B cell (primary cell): ENCODE results near the gene ZNF385D. TPM values are rescaled to one million over a fixed set of nuclear protein-coding genes. Genes with fewer than 3 reads are reported as not detected.

Source experiments
- ATAC-seq: fragments of 200-7000 bp; cut with Tn5 transposase; one replicate; pipeline ENCODE4 v1.10.0; 2021; ENCODE audit warnings: low read depth, mild to moderate bottlenecking, moderate number of reproducible peaks, moderate library complexity
- CTCF ChIA-PET: fragments of 350-600 bp; sonication (Branson Sonifier 250); formaldehyde crosslinking; loops from one replicate; lab custom pipeline; 2021; ENCODE audit warnings: antibody characterized with exemption, inconsistent platforms; lab: Charles Lee
- POLR2A ChIA-PET: fragments of 350-600 bp; sonication (Branson Sonifier 250); formaldehyde crosslinking; loops from one replicate; lab custom pipeline; 2021; ENCODE audit warnings: antibody characterized with exemption; lab: Charles Lee
- DNase-seq: peaks from one replicate; pipeline ENCODE4 v3.0.0; 2013
- H2AFZ ChIP-seq: 2 replicates; pipeline ENCODE4 v1.6.1; 2012; ENCODE audit warnings: mild to moderate bottlenecking, low read depth, low read length; ENCODE audit not compliant: insufficient read depth, poor library complexity, severe bottlenecking
- H3K27ac ChIP-seq, 2 donors: 1 replicate in 1 of 2; 2 replicates in 1 of 2; pipeline ENCODE4 v1.5.1; 2012 to 2013; ENCODE audit warnings: low read length in 2 of 2, mild to moderate bottlenecking in 2 of 2, moderate library complexity in 1 of 2
- H3K27me3 ChIP-seq, 4 experiments: fragments of 200-600 bp in 1 of 4; sonication (generic) in 1 of 4; replicated peaks in 1 of 4; 1 replicate in 2 of 4; 2 replicates in 2 of 4; pipeline versions ENCODE4 v1.6.1 to v1.7.0; 2013 to 2016; ENCODE audit warnings: low read length in 3 of 4, mild to moderate bottlenecking in 2 of 4, mixed read lengths in 1 of 4, moderate library complexity in 1 of 4; ENCODE audit not compliant: insufficient read depth in 4 of 4, control insufficient read depth in 3 of 4; ENCODE audit errors: control extremely low read depth in 1 of 4
- H3K36me3 ChIP-seq, 2 experiments: replicated peaks in 1 of 2; 1 replicate in 1 of 2; 2 replicates in 1 of 2; pipeline versions ENCODE4 v1.6.1 to v1.7.1; 2013; ENCODE audit warnings: low read length in 1 of 2; ENCODE audit not compliant: insufficient read depth in 2 of 2, control insufficient read depth in 1 of 2; ENCODE audit errors: control extremely low read depth in 1 of 2, extremely low read depth in 1 of 2
- H3K4me1 ChIP-seq, 2 donors: fragments of 200-600 bp in 1 of 2; sonication (generic) in 1 of 2; 1 replicate in 1 of 2; 2 replicates in 1 of 2; pipeline versions ENCODE4 v1.5.1 to v1.6.1; 2013 to 2017; ENCODE audit warnings: low read length in 2 of 2; ENCODE audit not compliant: control insufficient read depth in 2 of 2, insufficient read depth in 2 of 2
- H3K4me2 ChIP-seq: replicated peaks from 2 replicates; pipeline ENCODE3; 2012; ENCODE audit warnings: mild to moderate bottlenecking, low read depth, low read length; ENCODE audit not compliant: poor library complexity, severe bottlenecking
- H3K4me3 ChIP-seq, 5 experiments: fragments of 200-600 bp in 1 of 5; sonication (generic) in 1 of 5; 1 replicate in 3 of 5; 2 replicates in 2 of 5; pipeline versions ENCODE4 v1.5.1 to v1.7.0; 2011 to 2016; ENCODE audit warnings: low read length in 4 of 5, mild to moderate bottlenecking in 4 of 5, low read depth in 2 of 5, control low read depth in 1 of 5, moderate library complexity in 1 of 5; ENCODE audit not compliant: insufficient read depth in 1 of 5; ENCODE audit errors: control extremely low read depth in 1 of 5, extremely low read depth in 1 of 5
- H3K79me2 ChIP-seq: fragments of 200-600 bp; sonication (generic); one replicate; pipeline ENCODE4 v1.6.0; 2016; ENCODE audit warnings: low read length; ENCODE audit not compliant: control insufficient read depth, insufficient read depth
- H3K9ac ChIP-seq: fragments of 200-600 bp; sonication (generic); 2 replicates; pipeline ENCODE4 v1.6.1; 2017; ENCODE audit warnings: mild to moderate bottlenecking, low read length, moderate library complexity
- H3K9me3 ChIP-seq, 3 donors: one replicate each; pipeline versions ENCODE4 v1.6.1 to v1.7.1; 2013; ENCODE audit warnings: low read length in 2 of 3; ENCODE audit not compliant: control insufficient read depth in 2 of 3, insufficient read depth in 1 of 3; ENCODE audit errors: control extremely low read depth in 1 of 3
- H4K20me1 ChIP-seq: 2 replicates; pipeline ENCODE4 v1.6.0; 2012; ENCODE audit warnings: mild to moderate bottlenecking, low read length; ENCODE audit not compliant: insufficient read depth, control insufficient read depth, poor library complexity, severe bottlenecking
- H3K27ac Mint-ChIP-seq: one replicate; pipeline ENCODE4 v1.8.0; 2021; ENCODE audit warnings: mixed read lengths
- H3K27me3 Mint-ChIP-seq: one replicate; pipeline ENCODE4 v1.8.0; 2021; ENCODE audit warnings: mixed read lengths
- H3K4me1 Mint-ChIP-seq: one replicate; pipeline ENCODE4 v1.8.0; 2021; ENCODE audit warnings: mixed read lengths
- H3K4me3 Mint-ChIP-seq: one replicate; pipeline ENCODE4 v1.8.0; 2021; ENCODE audit warnings: mixed read lengths
- H3K9me3 Mint-ChIP-seq: one replicate; pipeline ENCODE4 v1.8.0; 2022; ENCODE audit warnings: mixed read lengths; ENCODE audit not compliant: insufficient read depth
- EZH2 ChIP-seq: IDR thresholded peaks from 2 replicates; pipeline ENCODE4 v1.6.1; 2012; ENCODE audit warnings: borderline replicate concordance, low read depth, mild to moderate bottlenecking, moderate library complexity, low read length; ENCODE audit not compliant: insufficient read depth, poor library complexity, severe bottlenecking
- WGBS: methylation state at CpG from one replicate; pipeline ENCODE4 v1.1.5; 2013; ENCODE audit warnings: missing lambda C conversion rate; ENCODE audit not compliant: insufficient coverage; 5-methylcytosine and 5-hydroxymethylcytosine counted together
- intact Hi-C: fragments of 100-400 bp; cut with micrococcal nuclease; formaldehyde crosslinking; loops from one replicate; pipeline ENCODE4 v1.10.0; 2022
- polyA plus RNA-seq: library from polyadenylated mRNA; depleted of rRNA; stranded (reverse); fragments of >200 nt; gene quantifications from 2 replicates; pipeline ENCODE4 v1.2.3, GENCODE V29; 2012
- total RNA-seq, 2 donors: library from RNA; stranded (reverse); fragments of 120-200 nt in 1 of 2; gene quantifications; 1 replicate in 1 of 2; 2 replicates in 1 of 2; pipeline versions ENCODE4 v1.2.3 to v1.2.4, GENCODE V29; 2013 to 2022
- TF ChIP-seq, protein P1 (sequence below): fragments of 200-600 bp; IDR thresholded peaks from one replicate; pipeline ENCODE4 v1.8.0; 2022; ENCODE audit warnings: antibody characterized with exemption, mild to moderate bottlenecking

ZNF385D gene
- total and polyA plus RNA-seq, 2 donors (not counting 1 experiment from before 2014, with no cell fraction given), result not detected

DNA sequence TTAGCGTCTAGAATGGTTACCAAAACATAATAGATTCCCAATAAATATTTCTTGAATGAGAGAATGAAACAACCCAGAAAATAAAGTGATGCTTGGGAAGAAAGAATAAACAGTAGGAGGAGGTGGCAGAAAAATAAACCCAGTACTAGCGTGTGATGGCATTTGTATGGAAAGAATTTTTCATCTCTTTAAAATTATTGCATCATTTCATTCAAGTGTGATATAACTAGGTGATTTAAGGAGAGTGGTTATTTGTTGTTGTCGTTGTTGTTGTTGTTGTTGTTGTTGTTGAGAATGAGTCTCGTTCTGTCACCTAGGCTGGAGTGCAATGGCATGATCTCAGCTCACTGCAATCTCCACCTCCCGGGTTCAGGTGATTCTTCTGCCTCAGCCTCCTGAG lies 293.9 kb downstream of the ZNF385D start:
- no peaks in the 10 kb centered on the region for H3K27me3 Mint-ChIP-seq
- Histone ChIP-seq H3K27ac (no peak overlapping the region), H3K79me2 (no peaks in the 10 kb centered on the region), H3K36me3 (no peaks in the 10 kb centered on the region), H4K20me1 (no peaks in the 10 kb centered on the region), H2AFZ (no peak overlapping the region), H3K9ac (no peak overlapping the region), H3K9me3 (peaks cover 0 to 2% (median 0%) of the 10 kb centered on the region in 3 donors), H3K4me2 (no peak overlapping the region), H3K27me3 (no peaks in the 10 kb centered on the region), H3K4me1 (no peaks in the 10 kb centered on the region), H3K4me3 (no peak overlapping the region)
- no peak for ATAC-seq
- intact Hi-C loops, result no loop called here
- CTCF ChIA-PET, result no interaction called here
- no CpG with 5 or more reads among the region's 5 CpGs for WGBS
- no peak overlapping the region for H3K4me3 Mint-ChIP-seq
- POLR2A ChIA-PET, result no interaction called here
- H3K27ac Mint-ChIP-seq, result no peak overlapping the region
- TF ChIP-seq, protein P1, sequence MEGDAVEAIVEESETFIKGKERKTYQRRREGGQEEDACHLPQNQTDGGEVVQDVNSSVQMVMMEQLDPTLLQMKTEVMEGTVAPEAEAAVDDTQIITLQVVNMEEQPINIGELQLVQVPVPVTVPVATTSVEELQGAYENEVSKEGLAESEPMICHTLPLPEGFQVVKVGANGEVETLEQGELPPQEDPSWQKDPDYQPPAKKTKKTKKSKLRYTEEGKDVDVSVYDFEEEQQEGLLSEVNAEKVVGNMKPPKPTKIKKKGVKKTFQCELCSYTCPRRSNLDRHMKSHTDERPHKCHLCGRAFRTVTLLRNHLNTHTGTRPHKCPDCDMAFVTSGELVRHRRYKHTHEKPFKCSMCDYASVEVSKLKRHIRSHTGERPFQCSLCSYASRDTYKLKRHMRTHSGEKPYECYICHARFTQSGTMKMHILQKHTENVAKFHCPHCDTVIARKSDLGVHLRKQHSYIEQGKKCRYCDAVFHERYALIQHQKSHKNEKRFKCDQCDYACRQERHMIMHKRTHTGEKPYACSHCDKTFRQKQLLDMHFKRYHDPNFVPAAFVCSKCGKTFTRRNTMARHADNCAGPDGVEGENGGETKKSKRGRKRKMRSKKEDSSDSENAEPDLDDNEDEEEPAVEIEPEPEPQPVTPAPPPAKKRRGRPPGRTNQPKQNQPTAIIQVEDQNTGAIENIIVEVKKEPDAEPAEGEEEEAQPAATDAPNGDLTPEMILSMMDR, result no peak
- TF ChIP-seq EZH2, result no peak
- H3K4me1 Mint-ChIP-seq, result no peaks in the 10 kb centered on the region
- peaks cover 3% of the 10 kb centered on the region for H3K9me3 Mint-ChIP-seq
- no peak for DNase-seq

- H3K79me2 ChIP-seq, result no peaks in the 10 kb centered on the region
- H3K9me3 ChIP-seq, result no peaks in the 10 kb centered on the region
- H3K4me3 ChIP-seq, result no peak overlapping the region
- no peak overlapping the region for H3K4me3 Mint-ChIP-seq
- H3K27me3 ChIP-seq, result no peaks in the 10 kb centered on the region
- ChIA-PET POLR2A (no interaction called here), CTCF (no interaction called here)
- H3K4me1 ChIP-seq, result no peaks in the 10 kb centered on the region
- DNase-seq, result no peak
- no peaks in the 10 kb centered on the region for H3K9me3 Mint-ChIP-seq
- no peaks in the 10 kb centered on the region for H4K20me1 ChIP-seq
- H3K36me3 ChIP-seq, result no peaks in the 10 kb centered on the region
- H2AFZ ChIP-seq, result no peak overlapping the region
- H3K4me1 Mint-ChIP-seq, result no peaks in the 10 kb centered on the region
- H3K9ac ChIP-seq, result no peak overlapping the region
- 60% methylated on average over 2 of the region's 2 CpGs for WGBS
- H3K27ac Mint-ChIP-seq, result no peak overlapping the region
- H3K27me3 Mint-ChIP-seq, result no peaks in the 10 kb centered on the region
- ATAC-seq, result no peak
- intact Hi-C loops, result no loop called here
- TF ChIP-seq, protein P1, result no peak
- TF ChIP-seq EZH2, result no peak
- H3K4me2 ChIP-seq, result no peak overlapping the region
- no peak overlapping the region for H3K27ac ChIP-seq
Measured at GRCh38 chr3:21449738-21450137, 301.3 kb downstream of the ZNF385D start.
